ENCODE results near the gene DRAP1.

GRCh38 chr11:65945430-65945911, 26.2 kb downstream of the DRAP1 start, which contains the start of gene TSGA10IP:
- TF ChIP-seq CTCF (IDR thresholded peaks at IDR 0.05; ENCODE audit: insufficient read depth, low read depth, low read length) (no peak), EZH2 (IDR thresholded peaks at IDR 0.05; ENCODE audit: insufficient read depth, low read length) (no peak)
